ENCODE measurements around the gene ZMAT3.
A peak's percentile ranks its signal among the peaks of the same experiment; 100 is the strongest.
"Not testable (repeated sequence)": the region's sequence is repeated elsewhere in the genome, so short reads cannot be mapped to it uniquely, and the experiment has no call there.

ZMAT3 gene, protein sequence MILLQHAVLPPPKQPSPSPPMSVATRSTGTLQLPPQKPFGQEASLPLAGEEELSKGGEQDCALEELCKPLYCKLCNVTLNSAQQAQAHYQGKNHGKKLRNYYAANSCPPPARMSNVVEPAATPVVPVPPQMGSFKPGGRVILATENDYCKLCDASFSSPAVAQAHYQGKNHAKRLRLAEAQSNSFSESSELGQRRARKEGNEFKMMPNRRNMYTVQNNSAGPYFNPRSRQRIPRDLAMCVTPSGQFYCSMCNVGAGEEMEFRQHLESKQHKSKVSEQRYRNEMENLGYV

GRCh38 chr3:179071323-179072099 lies at the start of gene ZMAT3:
Gene ZMAT3, minus strand, starts transcription at chr3:179071809. Its CDS starts 4,057 bp downstream, at chr3:179067752.
- DNase-seq (ENCODE audit: low read depth), result peak; percentile 90
- no peak for TF ChIP-seq CTCF (IDR thresholded peaks at IDR 0.05; ENCODE audit: insufficient read depth, low read depth, low read length, missing control alignments)
- H3K4me3 ChIP-seq (ENCODE audit: low read depth, low read length), result peak within 1 kb of the TSS; percentile 65

DNA sequence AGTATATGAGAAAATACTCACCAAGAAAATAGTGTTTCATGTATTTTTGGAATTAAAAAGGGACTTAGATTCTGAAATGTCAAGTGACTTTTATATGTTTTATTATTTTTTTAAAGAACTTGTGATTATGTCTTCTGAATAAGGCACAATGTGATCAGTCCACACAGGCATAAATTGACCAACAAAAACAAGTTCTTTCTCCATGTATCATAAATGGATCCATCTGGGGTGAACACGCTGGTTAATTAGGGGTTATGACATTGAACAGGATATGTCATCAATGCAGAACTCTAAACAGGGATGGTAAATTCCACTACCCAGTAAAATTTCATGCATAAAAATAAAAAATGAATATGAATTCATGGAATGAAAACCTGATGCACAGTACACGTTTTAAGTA lies 45.2 kb upstream of the ZMAT3 start:
- TF ChIP-seq CTCF (IDR thresholded peaks at IDR 0.05; ENCODE audit: insufficient read depth, low read depth, low read length, missing control alignments), result no peak
- DNase-seq (ENCODE audit: low read depth), result no peak
- no peak overlapping the region for H3K4me3 ChIP-seq (ENCODE audit: low read depth, low read length)

GRCh38 chr3:179115444-179115843 lies 43.8 kb upstream of the ZMAT3 start:
- DNase-seq (ENCODE audit: low read depth); H3K4me3 ChIP-seq (ENCODE audit: low read depth, low read length): not testable (repeated sequence)

- no peak for DNase-seq (ENCODE audit: low read depth)
- no peak for TF ChIP-seq CTCF (IDR thresholded peaks at IDR 0.05; ENCODE audit: insufficient read depth, low read depth, low read length, missing control alignments)
- H3K4me3 ChIP-seq (ENCODE audit: low read depth, low read length), result no peak overlapping the region
Observed at GRCh38 chr3:179113903-179114302, 42.3 kb upstream of the ZMAT3 start.

DNA sequence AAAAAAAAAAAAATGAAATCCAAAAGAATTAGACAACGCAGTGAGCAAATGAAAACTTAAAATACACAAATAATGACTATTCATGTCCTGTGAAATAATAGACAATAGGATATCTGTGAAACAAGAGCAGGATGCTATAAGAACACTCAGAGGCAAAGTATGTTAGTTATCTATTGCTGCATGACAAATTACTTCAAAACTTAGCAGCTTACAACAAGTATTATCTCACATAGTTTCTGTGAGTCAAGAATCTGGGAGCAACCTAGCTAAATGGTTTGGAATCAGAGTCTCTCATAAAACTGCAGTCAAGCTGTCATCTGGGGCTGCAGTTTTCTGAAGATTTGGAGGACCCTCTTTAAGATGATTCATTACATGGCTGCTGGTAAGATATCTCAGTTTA lies 36.5 kb upstream of the ZMAT3 start:
- no peak for TF ChIP-seq CTCF (IDR thresholded peaks at IDR 0.05; ENCODE audit: insufficient read depth, low read depth, low read length, missing control alignments)
- DNase-seq (ENCODE audit: low read depth), result no peak
- no peak overlapping the region for H3K4me3 ChIP-seq (ENCODE audit: low read depth, low read length)

GRCh38 chr3:179107617-179108016 lies 36.0 kb upstream of the ZMAT3 start:
- DNase-seq (ENCODE audit: low read depth), result no peak
- TF ChIP-seq CTCF (IDR thresholded peaks at IDR 0.05; ENCODE audit: insufficient read depth, low read depth, low read length, missing control alignments), result no peak
- no peak overlapping the region for H3K4me3 ChIP-seq (ENCODE audit: low read depth, low read length)

DNA sequence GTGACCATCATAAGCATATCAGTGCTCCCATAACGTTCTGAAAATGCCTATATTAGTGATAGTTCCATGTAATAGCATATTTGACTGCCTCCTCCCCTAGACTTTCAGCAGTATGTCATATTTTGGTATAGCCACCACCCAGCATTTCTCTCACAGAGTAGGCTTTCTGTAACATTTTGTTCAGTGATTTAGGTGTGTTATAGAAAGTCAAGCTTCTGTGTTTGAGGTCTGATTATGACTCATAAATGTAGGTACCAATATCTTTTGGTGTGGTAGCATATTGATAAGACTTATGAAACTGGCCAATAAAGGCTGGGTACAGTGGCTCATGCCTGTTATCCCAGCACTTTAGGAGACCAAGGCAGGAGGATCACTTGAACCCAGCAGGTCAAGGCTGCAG lies 34.3 kb upstream of the ZMAT3 start:
- no peak overlapping the region for H3K4me3 ChIP-seq (ENCODE audit: low read depth, low read length)
- TF ChIP-seq CTCF (IDR thresholded peaks at IDR 0.05; ENCODE audit: insufficient read depth, low read depth, low read length, missing control alignments), result no peak
- DNase-seq (ENCODE audit: low read depth), result no peak

Measured in GM12865 (cell line).